ENCODE data around the gene CD300C.
A peak's percentile ranks its signal among the peaks of the same experiment; 100 is the strongest.
"Not testable (repeated sequence)": the region's sequence is repeated elsewhere in the genome, so short reads cannot be mapped to it uniquely, and the experiment has no call there.

CD300C gene

GRCh38 chr17:74545843-74546230, at the start of gene CD300C:
Gene CD300C, minus strand, starts transcription at chr17:74546115. Its CDS starts 333 bp downstream, at chr17:74545782.
- peak; percentile 95 for DNase-seq

GRCh38 chr17:74595037-74595750, 49.3 kb upstream of the CD300C start:
- peak; percentile 34 for DNase-seq

GRCh38 chr17:74592087-74592990, 46.4 kb upstream of the CD300C start, which contains the start of gene CD300LD:
Gene CD300LD, minus strand, starts transcription at chr17:74592283. Its CDS starts 81 bp downstream, at chr17:74592202.
- DNase-seq = no peak

- DNase-seq = no peak
Measured at GRCh38 chr17:74591503-74591902, 45.6 kb upstream of the CD300C start.

- no peak for DNase-seq
Measured at GRCh38 chr17:74585711-74586110, 39.8 kb upstream of the CD300C start.

- DNase-seq = no peak
Measured at GRCh38 chr17:74584292-74585060, 38.6 kb upstream of the CD300C start.

GRCh38 chr17:74582633-74583032, 36.7 kb upstream of the CD300C start:
- DNase-seq = no peak

- peak; percentile 22 for DNase-seq
Measured at GRCh38 chr17:74579900-74580299, 34.0 kb upstream of the CD300C start.

- no peak for DNase-seq
Measured at GRCh38 chr17:74578979-74579378, 33.1 kb upstream of the CD300C start.

GRCh38 chr17:74574489-74575142, 28.7 kb upstream of the CD300C start:
- DNase-seq = no peak

GRCh38 chr17:74573635-74574034, 27.7 kb upstream of the CD300C start:
- DNase-seq = not testable (repeated sequence)

GRCh38 chr17:74573169-74573568, 27.3 kb upstream of the CD300C start:
- DNase-seq = no peak

GRCh38 chr17:74571621-74572270, 25.8 kb upstream of the CD300C start:
- peak; percentile 29 for DNase-seq

- peak; percentile 99 for DNase-seq
Measured at GRCh38 chr17:74569020-74570003, 23.4 kb upstream of the CD300C start.

- no peak for DNase-seq
Measured at GRCh38 chr17:74568106-74568873, 22.4 kb upstream of the CD300C start.

GRCh38 chr17:74567397-74567796, 21.5 kb upstream of the CD300C start, which contains the start of gene CD300H:
Gene CD300H, minus strand, starts transcription at chr17:74567509.
- DNase-seq = peak; percentile 70

- peak; percentile 61 for DNase-seq
Measured at GRCh38 chr17:74566132-74566753, 20.3 kb upstream of the CD300C start.

- no peak for DNase-seq
Measured at GRCh38 chr17:74565126-74565525, 19.2 kb upstream of the CD300C start.

- no peak for DNase-seq
Measured at GRCh38 chr17:74563358-74563757, 17.4 kb upstream of the CD300C start.

Data from inflammatory macrophage treated with lipopolysaccharide for 4 hours (primary cell).